Activated naive CD8-positive, alpha-beta T cell (primary cell): ENCODE data around the gene GPC5.

Experiments used
- H3K27ac Mint-ChIP-seq: one replicate; pipeline ENCODE4 v1.8.0; 2021; ENCODE audit warnings: mixed read lengths
- H3K27me3 Mint-ChIP-seq: one replicate; pipeline ENCODE4 v1.8.0; 2021; ENCODE audit warnings: mixed read lengths
- H3K36me3 Mint-ChIP-seq: one replicate; pipeline ENCODE4 v1.8.0; 2021; ENCODE audit warnings: mixed read lengths
- H3K4me1 Mint-ChIP-seq: one replicate; pipeline ENCODE4 v1.8.0; 2021; ENCODE audit warnings: low read depth, mixed read lengths
- H3K4me3 Mint-ChIP-seq: one replicate; pipeline ENCODE4 v1.8.0; 2021; ENCODE audit warnings: mild to moderate bottlenecking, mixed read lengths
- H3K9me3 Mint-ChIP-seq: one replicate; pipeline ENCODE4 v1.8.0; 2021; ENCODE audit warnings: low read depth, mixed read lengths

GPC5 gene

GRCh38 chr13:91598655-91599054, 200.2 kb downstream of the GPC5 start:
- no peaks in the 10 kb centered on the region for H3K4me1 Mint-ChIP-seq
- no peaks in the 10 kb centered on the region for H3K9me3 Mint-ChIP-seq
- no peaks in the 10 kb centered on the region for H3K36me3 Mint-ChIP-seq
- no peak overlapping the region for H3K27ac Mint-ChIP-seq
- no peak overlapping the region for H3K4me3 Mint-ChIP-seq
- H3K27me3 Mint-ChIP-seq: no peaks in the 10 kb centered on the region

- Mint-ChIP-seq H3K4me1 (no peaks in the 10 kb centered on the region), H3K36me3 (no peaks in the 10 kb centered on the region), H3K27me3 (no peaks in the 10 kb centered on the region), H3K4me3 (no peak overlapping the region), H3K27ac (no peak overlapping the region), H3K9me3 (no peaks in the 10 kb centered on the region)
Measured at GRCh38 chr13:91601273-91601672, 202.9 kb downstream of the GPC5 start.

- Mint-ChIP-seq H3K4me3 (no peak overlapping the region), H3K27ac (no peak overlapping the region), H3K27me3 (no peaks in the 10 kb centered on the region), H3K9me3 (no peaks in the 10 kb centered on the region), H3K4me1 (no peaks in the 10 kb centered on the region), H3K36me3 (no peaks in the 10 kb centered on the region)
Measured at GRCh38 chr13:91601807-91602206, 203.4 kb downstream of the GPC5 start.

- no peak overlapping the region for H3K27ac Mint-ChIP-seq
- no peak overlapping the region for H3K4me3 Mint-ChIP-seq
- H3K4me1 Mint-ChIP-seq: no peaks in the 10 kb centered on the region
- no peaks in the 10 kb centered on the region for H3K27me3 Mint-ChIP-seq
- H3K36me3 Mint-ChIP-seq: no peaks in the 10 kb centered on the region
- H3K9me3 Mint-ChIP-seq: no peaks in the 10 kb centered on the region
Measured at GRCh38 chr13:91609353-91609752, 210.9 kb downstream of the GPC5 start.

- H3K4me1 Mint-ChIP-seq: no peaks in the 10 kb centered on the region
- H3K36me3 Mint-ChIP-seq: no peaks in the 10 kb centered on the region
- H3K27ac Mint-ChIP-seq: no peak overlapping the region
- no peak overlapping the region for H3K4me3 Mint-ChIP-seq
- peaks cover 2% of the 10 kb centered on the region for H3K27me3 Mint-ChIP-seq
- no peaks in the 10 kb centered on the region for H3K9me3 Mint-ChIP-seq
Measured at GRCh38 chr13:91618315-91618714, 219.9 kb downstream of the GPC5 start.

GRCh38 chr13:91620670-91621141, 222.3 kb downstream of the GPC5 start:
- Mint-ChIP-seq H3K4me1 (no peaks in the 10 kb centered on the region), H3K36me3 (no peaks in the 10 kb centered on the region), H3K4me3 (no peak overlapping the region), H3K27me3 (peaks cover 2% of the 10 kb centered on the region), H3K27ac (no peak overlapping the region), H3K9me3 (no peaks in the 10 kb centered on the region)

GRCh38 chr13:91621161-91621560, 222.7 kb downstream of the GPC5 start:
- Mint-ChIP-seq H3K4me3 (no peak overlapping the region), H3K36me3 (no peaks in the 10 kb centered on the region), H3K27me3 (peaks cover 2% of the 10 kb centered on the region), H3K4me1 (no peaks in the 10 kb centered on the region), H3K9me3 (no peaks in the 10 kb centered on the region), H3K27ac (no peak overlapping the region)

GRCh38 chr13:91621963-91622362, 223.5 kb downstream of the GPC5 start:
- no peaks in the 10 kb centered on the region for H3K9me3 Mint-ChIP-seq
- H3K4me3 Mint-ChIP-seq: no peak overlapping the region
- no peaks in the 10 kb centered on the region for H3K4me1 Mint-ChIP-seq
- H3K27me3 Mint-ChIP-seq: peaks cover 2% of the 10 kb centered on the region
- H3K36me3 Mint-ChIP-seq: no peaks in the 10 kb centered on the region
- H3K27ac Mint-ChIP-seq: no peak overlapping the region

DNA sequence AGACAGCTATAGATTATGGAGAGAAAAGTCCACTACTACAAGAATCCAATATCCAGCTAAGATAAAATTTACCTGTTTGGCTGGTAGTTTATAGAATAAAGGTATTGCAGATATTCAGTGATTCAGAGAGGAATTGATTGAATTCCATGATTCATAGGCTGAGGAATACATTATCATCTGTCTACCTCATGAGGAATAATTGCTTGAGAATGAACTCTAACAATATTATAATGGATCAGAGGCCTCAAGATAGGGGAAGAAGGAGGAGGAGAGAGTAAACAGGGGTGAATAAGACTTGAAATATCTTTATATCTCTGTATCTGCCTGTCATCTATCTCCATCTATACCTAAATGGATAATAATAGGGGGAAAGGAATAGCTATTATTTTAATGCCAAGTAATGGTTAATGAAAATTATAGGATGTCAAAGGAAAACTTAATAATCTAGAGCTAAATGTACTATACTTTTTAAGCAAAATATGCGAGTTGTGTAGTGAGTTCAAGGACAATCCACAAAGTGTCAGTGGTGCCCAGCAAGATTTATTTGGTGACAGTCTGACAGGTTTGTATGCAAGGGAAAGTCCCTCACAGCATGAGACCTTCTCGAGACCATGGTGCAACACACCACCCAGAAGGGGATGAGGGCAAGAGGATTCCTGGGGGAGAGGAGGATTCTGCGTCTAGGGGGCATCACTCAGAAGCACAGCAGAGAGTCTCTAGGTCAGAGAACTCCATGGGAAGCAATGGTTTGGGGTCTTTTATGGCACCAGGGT, 224.5 kb downstream of the GPC5 start:
- Mint-ChIP-seq H3K4me3 (no peak overlapping the region), H3K27ac (no peak overlapping the region), H3K27me3 (no peaks in the 10 kb centered on the region), H3K9me3 (no peaks in the 10 kb centered on the region), H3K4me1 (no peaks in the 10 kb centered on the region), H3K36me3 (no peaks in the 10 kb centered on the region)

- Mint-ChIP-seq H3K4me1 (no peaks in the 10 kb centered on the region), H3K4me3 (no peak overlapping the region), H3K27ac (no peak overlapping the region), H3K36me3 (no peaks in the 10 kb centered on the region), H3K27me3 (no peaks in the 10 kb centered on the region), H3K9me3 (no peaks in the 10 kb centered on the region)
Measured at GRCh38 chr13:91627952-91628739, 229.7 kb downstream of the GPC5 start.

GRCh38 chr13:91630946-91631345, 232.5 kb downstream of the GPC5 start:
- no peak overlapping the region for H3K4me3 Mint-ChIP-seq
- no peaks in the 10 kb centered on the region for H3K4me1 Mint-ChIP-seq
- no peak overlapping the region for H3K27ac Mint-ChIP-seq
- H3K9me3 Mint-ChIP-seq: no peaks in the 10 kb centered on the region
- H3K36me3 Mint-ChIP-seq: no peaks in the 10 kb centered on the region
- H3K27me3 Mint-ChIP-seq: no peaks in the 10 kb centered on the region

GRCh38 chr13:91632086-91632485, 233.7 kb downstream of the GPC5 start:
- H3K4me1 Mint-ChIP-seq: no peaks in the 10 kb centered on the region
- H3K36me3 Mint-ChIP-seq: no peaks in the 10 kb centered on the region
- no peak overlapping the region for H3K27ac Mint-ChIP-seq
- no peaks in the 10 kb centered on the region for H3K27me3 Mint-ChIP-seq
- H3K9me3 Mint-ChIP-seq: no peaks in the 10 kb centered on the region
- H3K4me3 Mint-ChIP-seq: no peak overlapping the region

GRCh38 chr13:91639330-91639729, 240.9 kb downstream of the GPC5 start:
- H3K4me1 Mint-ChIP-seq: no peaks in the 10 kb centered on the region
- no peak overlapping the region for H3K4me3 Mint-ChIP-seq
- peaks cover 6% of the 10 kb centered on the region for H3K27me3 Mint-ChIP-seq
- no peak overlapping the region for H3K27ac Mint-ChIP-seq
- H3K9me3 Mint-ChIP-seq: no peaks in the 10 kb centered on the region
- H3K36me3 Mint-ChIP-seq: no peaks in the 10 kb centered on the region

GRCh38 chr13:91643394-91643793, 245.0 kb downstream of the GPC5 start:
- Mint-ChIP-seq H3K27me3 (no peaks in the 10 kb centered on the region), H3K27ac (no peak overlapping the region), H3K36me3 (no peaks in the 10 kb centered on the region), H3K4me1 (no peaks in the 10 kb centered on the region), H3K9me3 (no peaks in the 10 kb centered on the region), H3K4me3 (no peak overlapping the region)

- Mint-ChIP-seq H3K36me3 (no peaks in the 10 kb centered on the region), H3K9me3 (no peaks in the 10 kb centered on the region), H3K27ac (no peak overlapping the region), H3K4me3 (no peak overlapping the region), H3K27me3 (no peaks in the 10 kb centered on the region), H3K4me1 (no peaks in the 10 kb centered on the region)
Measured at GRCh38 chr13:91644806-91645205, 246.4 kb downstream of the GPC5 start.
